Neuronal stem cell (in vitro differentiated cells): ENCODE results near the gene KDM5B.

Source experiments
- DNase-seq: peaks from one replicate; pipeline ENCODE4 v3.0.0-alpha.2; 2013; ENCODE audit warnings: low spot score
- H2AFZ ChIP-seq: one replicate; pipeline ENCODE4 v1.6.1; 2013; ENCODE audit warnings: mild to moderate bottlenecking, low read length, inconsistent platforms
- H2AK5ac ChIP-seq: 2 replicates; pipeline ENCODE4 v1.6.1; 2013; ENCODE audit warnings: low read depth, mild to moderate bottlenecking, inconsistent platforms, low read length, moderate library complexity, mixed read lengths
- H2BK120ac ChIP-seq: 2 replicates; pipeline ENCODE4 v1.6.1; 2013; ENCODE audit warnings: low read depth, mild to moderate bottlenecking, inconsistent platforms, low read length, moderate library complexity, mixed read lengths
- H2BK12ac ChIP-seq: one replicate; pipeline ENCODE4 v1.6.1; 2013; ENCODE audit warnings: low read length, inconsistent platforms
- H2BK15ac ChIP-seq: 2 replicates; pipeline ENCODE4 v1.6.1; 2013; ENCODE audit warnings: mild to moderate bottlenecking, low read length, inconsistent platforms, mixed read lengths
- H2BK5ac ChIP-seq: one replicate; pipeline ENCODE4 v1.6.1; 2013; ENCODE audit warnings: inconsistent platforms, mild to moderate bottlenecking, low read length, moderate library complexity
- H3K14ac ChIP-seq: one replicate; pipeline ENCODE4 v1.6.1; 2013; ENCODE audit warnings: low read length, inconsistent platforms
- H3K18ac ChIP-seq: 2 replicates; pipeline ENCODE4 v1.6.1; 2013; ENCODE audit warnings: low read length, inconsistent platforms
- H3K23ac ChIP-seq: 2 replicates; pipeline ENCODE4 v1.6.1; 2013; ENCODE audit warnings: low read depth, mild to moderate bottlenecking, mixed read lengths, low read length, inconsistent platforms; ENCODE audit not compliant: poor library complexity
- H3K27ac ChIP-seq: replicated peaks from 3 replicates; pipeline ENCODE4 v1.5.1; 2013; ENCODE audit warnings: low read length, inconsistent platforms
- H3K27me3 ChIP-seq, 3 experiments: 2 replicates each; pipeline ENCODE4 v1.6.1; 2013; ENCODE audit warnings: low read length in 3 of 3, mild to moderate bottlenecking in 2 of 3, inconsistent platforms in 1 of 3, low read depth in 1 of 3, mixed read lengths in 1 of 3, moderate library complexity in 1 of 3; ENCODE audit not compliant: control insufficient read depth in 3 of 3, insufficient read depth in 3 of 3
- H3K36me3 ChIP-seq, 2 donors: replicated peaks in 1 of 2; 2 replicates each; pipeline ENCODE4 v1.6.1; 2013; ENCODE audit warnings: low read length in 2 of 2; ENCODE audit not compliant: control insufficient read depth in 2 of 2, insufficient read depth in 2 of 2
- H3K4ac ChIP-seq: 2 replicates; pipeline ENCODE4 v1.6.1; 2013; ENCODE audit warnings: inconsistent platforms, mild to moderate bottlenecking, low read length, moderate library complexity
- H3K4me1 ChIP-seq, 2 donors: 1 replicate in 1 of 2; 2 replicates in 1 of 2; pipeline ENCODE4 v1.6.1; 2013; ENCODE audit warnings: low read length in 2 of 2, low read depth in 1 of 2; ENCODE audit not compliant: control insufficient read depth in 2 of 2, insufficient read depth in 1 of 2
- H3K4me2 ChIP-seq: one replicate; pipeline ENCODE4 v1.6.1; 2013; ENCODE audit warnings: mild to moderate bottlenecking, low read length, inconsistent platforms; ENCODE audit not compliant: insufficient read depth, poor library complexity, severe bottlenecking
- H3K4me3 ChIP-seq, 2 donors: 2 replicates each; pipeline ENCODE4 v1.5.1; 2013; ENCODE audit warnings: low read length in 2 of 2, mild to moderate bottlenecking in 2 of 2, inconsistent platforms in 1 of 2, moderate library complexity in 1 of 2
- H3K79me1 ChIP-seq: one replicate; pipeline ENCODE4 v1.6.1; 2013; ENCODE audit warnings: low read depth, mild to moderate bottlenecking, inconsistent platforms, low read length, moderate library complexity
- H3K9ac ChIP-seq: one replicate; pipeline ENCODE4 v1.6.1; 2013; ENCODE audit warnings: mild to moderate bottlenecking, low read depth, low read length, inconsistent platforms; ENCODE audit not compliant: poor library complexity
- H3K9me3 ChIP-seq, 2 donors: replicated peaks in 1 of 2; 2 replicates each; pipeline versions ENCODE3 to v1.6.1; 2013; ENCODE audit warnings: low read length in 2 of 2, mild to moderate bottlenecking in 2 of 2, inconsistent platforms in 1 of 2, low read depth in 1 of 2, mixed read lengths in 1 of 2, moderate library complexity in 1 of 2; ENCODE audit not compliant: control insufficient read depth in 2 of 2, insufficient read depth in 1 of 2
- H4K8ac ChIP-seq: one replicate; pipeline ENCODE4 v1.6.1; 2013; ENCODE audit warnings: low read depth, mild to moderate bottlenecking, inconsistent platforms, low read length, moderate library complexity
- H4K91ac ChIP-seq: one replicate; pipeline ENCODE4 v1.6.1; 2013; ENCODE audit warnings: low read length, low read depth, mild to moderate bottlenecking, inconsistent platforms; ENCODE audit not compliant: poor library complexity
- WGBS, 2 donors: extraction: QIAGEN DNeasy Blood & Tissue Kit; methylation state at CpG; one replicate each; pipeline ENCODE4 v1.1.7; 2013; ENCODE audit warnings: missing lambda C conversion rate in 2 of 2, mixed read lengths in 1 of 2; ENCODE audit not compliant: insufficient read length in 2 of 2, insufficient replicate concordance in 1 of 2; ENCODE audit errors: extremely low coverage in 2 of 2; 5-methylcytosine and 5-hydroxymethylcytosine counted together

Gene KDM5B

GRCh38 chr1:202687370-202687769, 120.9 kb downstream of the KDM5B start:
- no peaks in the 10 kb centered on the region for H3K79me1 ChIP-seq
- H2AFZ ChIP-seq, result no peak overlapping the region
- no peak overlapping the region for H3K14ac ChIP-seq
- no peak overlapping the region for H4K91ac ChIP-seq
- H3K23ac ChIP-seq, result no peak overlapping the region
- H2BK15ac ChIP-seq, result no peak overlapping the region
- peak overlapping the region in 1 of 2 donors; percentile 60 for H3K4me3 ChIP-seq
- no peak overlapping the region for H4K8ac ChIP-seq
- WGBS, 2 donors, result no CpG with 5 or more reads among the region's 11 CpGs
- no peak overlapping the region for H3K27ac ChIP-seq
- no peak for DNase-seq
- H3K18ac ChIP-seq, result no peak overlapping the region
- no peak overlapping the region for H2BK120ac ChIP-seq
- no peak overlapping the region for H3K4me2 ChIP-seq
- H3K27me3 ChIP-seq, result peaks cover 0 to 12% (median 0%) of the 10 kb centered on the region in 3 experiments
- H3K9ac ChIP-seq, result no peak overlapping the region
- H3K36me3 ChIP-seq, result no peaks in the 10 kb centered on the region
- no peaks in the 10 kb centered on the region for H3K9me3 ChIP-seq
- H2BK5ac ChIP-seq, result no peak overlapping the region
- no peak overlapping the region for H2AK5ac ChIP-seq
- H3K4me1 ChIP-seq, result peaks cover 0 to 7% of the 10 kb centered on the region in 2 donors
- H3K4ac ChIP-seq, result no peak overlapping the region
- H2BK12ac ChIP-seq, result no peak overlapping the region

GRCh38 chr1:202685641-202686040, 122.6 kb downstream of the KDM5B start:
- Histone ChIP-seq H3K79me1 (no peaks in the 10 kb centered on the region), H4K91ac (no peak overlapping the region), H3K23ac (no peak overlapping the region), H2BK12ac (no peak overlapping the region), H3K4me2 (no peak overlapping the region), H3K27me3 (peaks cover 0 to 23% (median 0%) of the 10 kb centered on the region in 3 experiments), H3K14ac (no peak overlapping the region), H3K9ac (no peak overlapping the region), H2BK15ac (no peak overlapping the region), H2BK5ac (no peak overlapping the region), H3K27ac (no peak overlapping the region), H3K4me3 (no peak overlapping the region), H2AFZ (no peak overlapping the region), H3K4me1 (peaks cover 2 to 7% of the 10 kb centered on the region in 2 donors), H4K8ac (no peak overlapping the region), H2AK5ac (no peak overlapping the region), H3K36me3 (no peaks in the 10 kb centered on the region), H2BK120ac (no peak overlapping the region), H3K9me3 (no peaks in the 10 kb centered on the region), H3K18ac (no peak overlapping the region), H3K4ac (no peak overlapping the region)
- DNase-seq, result no peak
- no CpG with 5 or more reads among the region's 6 CpGs for WGBS, 2 donors

GRCh38 chr1:202684716-202685115, 123.5 kb downstream of the KDM5B start:
- Histone ChIP-seq H3K79me1 (no peaks in the 10 kb centered on the region), H3K36me3 (no peaks in the 10 kb centered on the region), H4K91ac (no peak overlapping the region), H3K27ac (no peak overlapping the region), H2BK120ac (no peak overlapping the region), H3K23ac (no peak overlapping the region), H3K4me3 (no peak overlapping the region), H3K14ac (peak overlapping the region; percentile 42), H3K27me3 (peaks cover 0 to 23% (median 0%) of the 10 kb centered on the region in 3 experiments), H3K4ac (no peak overlapping the region), H3K4me1 (peaks cover 2 to 7% of the 10 kb centered on the region in 2 donors), H3K4me2 (no peak overlapping the region), H3K18ac (no peak overlapping the region), H2BK12ac (no peak overlapping the region), H3K9ac (no peak overlapping the region), H2AK5ac (no peak overlapping the region), H2BK15ac (no peak overlapping the region), H2AFZ (no peak overlapping the region), H4K8ac (no peak overlapping the region), H3K9me3 (no peaks in the 10 kb centered on the region), H2BK5ac (no peak overlapping the region)
- WGBS, 2 donors, result no CpG with 5 or more reads among the region's 2 CpGs
- DNase-seq, result no peak

GRCh38 chr1:202683029-202683428, 125.2 kb downstream of the KDM5B start:
- no peak overlapping the region for H2BK5ac ChIP-seq
- no peak overlapping the region for H3K27ac ChIP-seq
- no peak overlapping the region for H4K8ac ChIP-seq
- H2AFZ ChIP-seq, result no peak overlapping the region
- no peak overlapping the region for H3K4ac ChIP-seq
- no peaks in the 10 kb centered on the region for H3K36me3 ChIP-seq
- H3K18ac ChIP-seq, result no peak overlapping the region
- H4K91ac ChIP-seq, result no peak overlapping the region
- H3K9ac ChIP-seq, result no peak overlapping the region
- H3K9me3 ChIP-seq, result no peaks in the 10 kb centered on the region
- no peak for DNase-seq
- H3K27me3 ChIP-seq, result peaks cover 0 to 20% (median 0%) of the 10 kb centered on the region in 3 experiments
- no peak overlapping the region for H3K4me3 ChIP-seq
- peaks cover 2 to 4% of the 10 kb centered on the region in 2 donors for H3K4me1 ChIP-seq
- H3K79me1 ChIP-seq, result no peaks in the 10 kb centered on the region
- no CpG with 5 or more reads among the region's 4 CpGs for WGBS, 2 donors
- H3K4me2 ChIP-seq, result no peak overlapping the region
- H2AK5ac ChIP-seq, result no peak overlapping the region
- no peak overlapping the region for H3K23ac ChIP-seq
- H2BK15ac ChIP-seq, result no peak overlapping the region
- no peak overlapping the region for H2BK12ac ChIP-seq
- H2BK120ac ChIP-seq, result no peak overlapping the region
- H3K14ac ChIP-seq, result no peak overlapping the region
